ENCODE data around the gene ATXN2.

ATXN2 gene

DNA sequence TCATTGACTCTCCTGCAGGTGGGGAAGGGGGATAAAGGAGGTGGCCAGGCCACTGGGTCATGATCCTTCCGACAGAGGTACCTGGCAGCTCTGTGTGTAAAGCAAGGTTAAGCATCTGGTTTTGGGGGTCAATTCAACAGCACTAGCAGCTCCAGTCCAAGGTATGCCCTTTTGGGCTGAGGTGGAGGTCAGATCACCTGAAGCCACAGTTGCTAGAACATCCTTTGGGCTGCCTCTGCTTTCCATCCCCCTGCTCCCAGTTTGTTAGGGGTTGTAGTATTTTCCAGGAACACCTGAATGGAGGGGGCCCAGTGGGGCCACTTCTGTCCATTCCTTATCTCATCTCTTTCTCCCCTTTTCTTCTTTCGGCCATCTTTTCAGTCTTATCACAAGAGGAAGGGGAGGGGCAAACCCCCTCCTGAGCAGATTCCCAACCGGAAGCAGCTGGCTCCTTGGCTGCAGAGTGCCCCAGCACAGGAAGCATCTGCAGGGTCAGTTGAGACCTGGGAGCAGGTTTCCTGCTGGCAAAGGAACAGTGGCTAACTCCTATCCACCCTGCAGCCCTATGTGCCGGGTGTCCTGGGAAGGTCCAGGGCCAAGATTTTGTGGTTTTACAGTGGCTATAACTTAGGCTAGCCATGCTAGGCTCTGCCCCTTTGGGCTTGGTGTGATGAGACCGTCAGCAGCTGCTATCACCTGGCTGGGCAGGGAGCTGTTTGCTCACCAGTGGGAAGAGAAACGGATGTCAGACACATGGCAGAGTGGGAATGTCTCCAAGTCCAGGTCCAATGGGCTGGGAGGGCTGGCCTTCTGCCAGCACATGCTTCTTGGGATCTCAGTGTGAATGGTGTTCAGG lies 153.2 kb downstream of the ATXN2 start:
- Histone ChIP-seq H3K9me3 (ENCODE audit: severe bottlenecking) (no peaks in the 10 kb centered on the region), H3K27ac (peak overlapping the region; percentile 66), H3K4me3 (ENCODE audit: low read depth, low read length) (no peak overlapping the region), H3K36me3 (peaks cover 48% of the 10 kb centered on the region), H3K27me3 (ENCODE audit: insufficient read depth, low read depth, severe bottlenecking) (no peaks in the 10 kb centered on the region)
- TF ChIP-seq, protein P1, sequence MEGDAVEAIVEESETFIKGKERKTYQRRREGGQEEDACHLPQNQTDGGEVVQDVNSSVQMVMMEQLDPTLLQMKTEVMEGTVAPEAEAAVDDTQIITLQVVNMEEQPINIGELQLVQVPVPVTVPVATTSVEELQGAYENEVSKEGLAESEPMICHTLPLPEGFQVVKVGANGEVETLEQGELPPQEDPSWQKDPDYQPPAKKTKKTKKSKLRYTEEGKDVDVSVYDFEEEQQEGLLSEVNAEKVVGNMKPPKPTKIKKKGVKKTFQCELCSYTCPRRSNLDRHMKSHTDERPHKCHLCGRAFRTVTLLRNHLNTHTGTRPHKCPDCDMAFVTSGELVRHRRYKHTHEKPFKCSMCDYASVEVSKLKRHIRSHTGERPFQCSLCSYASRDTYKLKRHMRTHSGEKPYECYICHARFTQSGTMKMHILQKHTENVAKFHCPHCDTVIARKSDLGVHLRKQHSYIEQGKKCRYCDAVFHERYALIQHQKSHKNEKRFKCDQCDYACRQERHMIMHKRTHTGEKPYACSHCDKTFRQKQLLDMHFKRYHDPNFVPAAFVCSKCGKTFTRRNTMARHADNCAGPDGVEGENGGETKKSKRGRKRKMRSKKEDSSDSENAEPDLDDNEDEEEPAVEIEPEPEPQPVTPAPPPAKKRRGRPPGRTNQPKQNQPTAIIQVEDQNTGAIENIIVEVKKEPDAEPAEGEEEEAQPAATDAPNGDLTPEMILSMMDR (IDR thresholded peaks at IDR 0.05; ENCODE audit: low read depth, low read length): no peak
- peak; percentile 81 for DNase-seq

DNA sequence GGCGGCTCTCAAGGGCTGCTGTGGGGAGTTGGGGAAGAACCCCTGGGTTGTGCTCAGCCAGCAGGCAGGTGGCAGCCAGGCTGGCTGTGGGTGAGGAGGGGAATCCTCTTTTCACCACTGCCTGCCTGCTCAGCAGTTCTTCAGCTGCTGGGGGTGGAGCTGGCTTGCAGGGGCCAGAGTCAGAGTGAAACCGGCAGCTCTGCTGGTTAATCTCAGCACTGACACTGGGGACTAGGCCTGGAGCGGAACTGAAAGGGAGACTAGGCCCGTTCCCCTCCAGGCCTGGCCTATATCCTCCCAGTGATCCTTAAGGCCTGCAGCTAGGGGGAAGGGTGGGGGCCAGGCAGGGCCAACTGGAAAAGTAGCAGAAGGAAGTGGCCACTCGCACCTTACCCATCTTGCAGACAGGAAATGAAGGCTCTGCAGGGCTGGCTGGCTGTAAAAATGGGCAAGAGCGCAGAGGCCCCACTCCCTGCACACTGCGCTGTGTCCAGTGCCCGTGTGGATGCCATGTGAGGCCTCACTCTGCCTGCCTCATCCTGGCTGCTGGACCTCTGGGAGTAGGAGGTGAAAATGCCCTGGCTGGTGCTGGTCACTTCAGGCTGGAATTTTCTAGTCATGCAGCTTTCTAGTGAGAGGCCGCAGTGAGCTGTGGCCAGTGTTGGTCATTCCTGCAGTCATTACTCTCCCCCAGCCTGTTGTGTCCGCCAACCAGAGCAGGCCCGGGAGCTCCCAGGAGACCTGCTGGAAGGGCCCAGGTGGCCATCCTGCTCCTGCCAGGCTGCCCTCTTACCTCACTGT lies 154.0 kb downstream of the ATXN2 start:
- DNase-seq: peak; percentile 72
- no peaks in the 10 kb centered on the region for H3K9me3 ChIP-seq (ENCODE audit: severe bottlenecking)
- H3K27ac ChIP-seq: peak overlapping the region; percentile 66
- H3K4me3 ChIP-seq (ENCODE audit: low read depth, low read length): no peak overlapping the region
- no peaks in the 10 kb centered on the region for H3K27me3 ChIP-seq (ENCODE audit: insufficient read depth, low read depth, severe bottlenecking)
- peaks cover 41% of the 10 kb centered on the region for H3K36me3 ChIP-seq
- TF ChIP-seq, protein P1 (IDR thresholded peaks at IDR 0.05; ENCODE audit: low read depth, low read length): no peak

DNA sequence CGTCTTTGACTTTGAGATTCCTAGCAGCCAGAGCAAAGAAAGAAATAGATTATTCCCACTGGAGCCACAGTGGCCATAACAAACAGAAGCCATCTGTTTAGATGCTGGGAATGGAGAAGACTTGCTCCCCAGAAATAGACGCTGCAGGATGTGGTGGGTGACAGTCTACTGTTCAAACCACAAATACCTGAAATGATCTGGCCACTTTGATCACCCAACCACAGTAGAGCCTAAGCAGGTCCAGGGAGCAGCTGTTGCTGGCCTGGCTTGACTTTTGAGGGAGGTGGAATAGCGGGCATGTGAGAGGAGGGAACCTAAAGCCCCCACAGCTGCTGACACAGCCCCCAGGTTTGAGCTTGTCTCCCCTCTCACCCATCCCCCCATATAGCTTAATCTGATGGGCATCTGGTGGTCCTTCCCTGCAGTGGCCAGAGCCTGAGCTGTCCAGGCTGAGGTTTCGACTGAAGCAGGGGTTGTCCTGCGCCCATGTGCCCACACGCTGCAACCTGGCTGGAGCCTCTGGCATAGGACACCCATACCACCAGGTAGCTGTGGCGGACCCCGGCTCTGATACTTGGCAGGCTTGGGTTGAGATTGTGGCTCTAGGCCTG lies 154.7 kb downstream of the ATXN2 start:
- TF ChIP-seq, protein P1 (IDR thresholded peaks at IDR 0.05; ENCODE audit: low read depth, low read length): no peak
- DNase-seq: no peak
- no peaks in the 10 kb centered on the region for H3K27me3 ChIP-seq (ENCODE audit: insufficient read depth, low read depth, severe bottlenecking)
- H3K36me3 ChIP-seq: peaks cover 37% of the 10 kb centered on the region
- H3K4me3 ChIP-seq (ENCODE audit: low read depth, low read length): no peak overlapping the region
- H3K9me3 ChIP-seq (ENCODE audit: severe bottlenecking): no peaks in the 10 kb centered on the region
- peak overlapping the region; percentile 66 for H3K27ac ChIP-seq

DNA sequence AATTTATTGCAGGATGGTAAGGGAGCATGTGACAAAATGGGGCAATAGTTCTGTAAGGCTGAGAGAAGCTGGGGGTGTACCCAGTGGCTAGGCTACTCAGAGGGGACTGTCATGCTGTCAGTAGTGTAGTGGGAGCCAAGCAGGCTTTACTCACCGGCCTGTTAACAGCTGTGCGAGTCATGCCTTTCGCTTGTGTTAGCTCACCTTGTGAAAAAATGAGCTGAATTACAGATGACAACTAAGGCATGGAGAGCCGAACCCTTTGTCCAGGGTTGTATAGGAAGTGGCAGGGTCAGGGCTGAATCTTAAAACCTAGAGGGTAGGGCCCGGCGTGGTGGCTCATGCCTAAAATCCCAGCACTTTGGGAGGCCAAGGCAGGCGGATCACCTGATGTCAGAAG lies 155.5 kb downstream of the ATXN2 start:
- DNase-seq: no peak
- Histone ChIP-seq H3K36me3 (peaks cover 31% of the 10 kb centered on the region), H3K9me3 (ENCODE audit: severe bottlenecking) (no peaks in the 10 kb centered on the region), H3K27me3 (ENCODE audit: insufficient read depth, low read depth, severe bottlenecking) (no peaks in the 10 kb centered on the region), H3K4me3 (ENCODE audit: low read depth, low read length) (no peak overlapping the region), H3K27ac (no peak overlapping the region)
- TF ChIP-seq, protein P1 (IDR thresholded peaks at IDR 0.05; ENCODE audit: low read depth, low read length): no peak

DNA sequence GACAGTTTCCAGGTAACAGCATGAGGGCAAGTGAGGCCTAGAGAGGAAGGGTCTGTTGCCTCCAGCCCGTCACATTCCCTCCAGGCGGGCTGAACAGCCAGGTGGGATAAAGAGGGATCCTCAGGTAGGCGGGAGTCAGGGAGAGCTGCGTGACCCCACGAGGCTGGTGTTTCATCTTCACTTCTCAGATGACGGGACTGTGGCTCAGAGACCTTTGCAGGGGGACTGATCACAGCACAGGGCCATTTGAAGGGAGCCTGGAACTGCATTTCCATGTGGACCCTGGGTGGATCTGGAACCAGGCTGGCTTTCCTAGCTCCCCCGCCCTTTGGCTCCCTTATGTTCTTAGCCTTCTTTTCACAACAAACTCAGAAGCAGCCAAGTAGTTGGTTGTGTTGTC lies 156.0 kb downstream of the ATXN2 start:
- H3K27ac ChIP-seq: no peak overlapping the region
- H3K36me3 ChIP-seq: peaks cover 27% of the 10 kb centered on the region
- H3K4me3 ChIP-seq (ENCODE audit: low read depth, low read length): no peak overlapping the region
- DNase-seq: no peak
- TF ChIP-seq, protein P1 (IDR thresholded peaks at IDR 0.05; ENCODE audit: low read depth, low read length): no peak
- no peaks in the 10 kb centered on the region for H3K27me3 ChIP-seq (ENCODE audit: insufficient read depth, low read depth, severe bottlenecking)
- no peaks in the 10 kb centered on the region for H3K9me3 ChIP-seq (ENCODE audit: severe bottlenecking)
